ENCODE measurements around the gene MCRIP1.

MCRIP1 gene

DNA sequence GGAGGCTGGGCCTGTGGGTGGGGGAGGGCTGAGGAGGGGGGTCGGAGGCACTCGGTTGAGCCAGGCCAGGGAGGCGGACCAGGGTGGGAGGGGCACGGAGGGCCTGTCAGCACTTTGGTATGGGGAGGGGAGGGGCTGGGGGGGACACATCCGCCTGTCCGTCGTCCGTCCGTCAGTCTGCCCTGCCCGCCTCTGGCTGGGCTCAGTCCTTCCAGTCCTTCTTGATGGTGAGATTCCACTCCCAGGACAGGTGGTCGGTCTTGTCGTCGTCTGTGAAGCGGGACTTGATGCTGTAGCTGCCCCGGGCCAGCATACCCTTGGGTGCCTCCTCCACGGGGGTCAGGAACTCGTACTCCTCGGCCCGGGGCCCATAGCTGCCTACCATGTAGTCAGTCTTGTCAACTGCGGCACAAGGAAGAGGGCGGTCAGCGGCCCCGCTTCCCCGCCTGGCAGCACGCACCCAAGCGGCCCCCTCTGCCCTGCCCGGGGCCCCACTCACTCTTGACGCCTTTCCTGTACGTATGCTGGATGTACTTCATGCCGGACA is 35.7 kb upstream of the MCRIP1 start:
- Histone ChIP-seq H3K4me2 (peak overlapping the region; percentile 89), H3K9me3 (no peaks in the 10 kb centered on the region), H3K36me3 (peaks cover 59% of the 10 kb centered on the region), H3K9ac (peak overlapping the region; percentile 99; the same call in 1 of the 2 replicates), H3K27ac (peak overlapping the region; percentile 100; the same call in 1 of the 2 replicates), H3K4me1 (peaks cover 77% of the 10 kb centered on the region), H3K27me3 (no peaks in the 10 kb centered on the region), H4K20me1 (peaks cover 68% of the 10 kb centered on the region), H3K4me3 (peak overlapping the region; percentile 94)
- TF ChIP-seq Cebpa-rat (IDR thresholded peaks at IDR 0.05) = no peak

DNA sequence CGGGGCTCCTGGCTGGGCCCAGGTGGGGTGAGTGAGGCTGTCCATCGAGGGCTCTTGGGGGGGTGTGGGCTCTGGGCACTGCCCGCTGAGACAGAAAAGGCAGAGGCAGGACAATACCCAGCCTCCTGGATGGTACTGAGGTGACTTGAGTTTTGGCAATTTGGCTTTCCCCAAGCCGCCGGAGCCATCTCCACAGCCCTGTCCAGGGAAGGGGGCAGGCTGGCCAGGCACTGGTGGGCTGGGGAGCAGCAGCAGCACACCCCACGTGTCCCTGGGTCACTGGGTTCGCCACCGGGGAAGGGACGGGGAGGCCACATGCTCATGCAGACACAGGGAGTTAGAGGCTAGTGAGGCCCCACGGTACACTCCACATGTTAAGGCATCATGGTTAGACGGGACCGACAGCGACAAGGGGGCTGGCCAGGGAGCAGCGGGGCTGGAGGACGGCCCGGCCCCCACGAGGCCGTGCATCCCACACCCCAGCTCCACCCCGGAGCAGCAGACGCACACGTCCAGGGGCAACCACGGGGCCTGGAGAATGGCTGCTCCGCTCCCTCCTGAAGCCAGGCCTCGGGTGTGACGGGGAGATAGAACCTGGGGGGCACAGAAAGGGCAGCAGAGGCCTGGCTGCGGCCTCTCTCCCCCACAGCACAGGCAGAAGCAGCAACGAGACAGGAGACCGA is 35.0 kb upstream of the MCRIP1 start:
- peak overlapping the region; percentile 76 for H3K27ac ChIP-seq

DNA sequence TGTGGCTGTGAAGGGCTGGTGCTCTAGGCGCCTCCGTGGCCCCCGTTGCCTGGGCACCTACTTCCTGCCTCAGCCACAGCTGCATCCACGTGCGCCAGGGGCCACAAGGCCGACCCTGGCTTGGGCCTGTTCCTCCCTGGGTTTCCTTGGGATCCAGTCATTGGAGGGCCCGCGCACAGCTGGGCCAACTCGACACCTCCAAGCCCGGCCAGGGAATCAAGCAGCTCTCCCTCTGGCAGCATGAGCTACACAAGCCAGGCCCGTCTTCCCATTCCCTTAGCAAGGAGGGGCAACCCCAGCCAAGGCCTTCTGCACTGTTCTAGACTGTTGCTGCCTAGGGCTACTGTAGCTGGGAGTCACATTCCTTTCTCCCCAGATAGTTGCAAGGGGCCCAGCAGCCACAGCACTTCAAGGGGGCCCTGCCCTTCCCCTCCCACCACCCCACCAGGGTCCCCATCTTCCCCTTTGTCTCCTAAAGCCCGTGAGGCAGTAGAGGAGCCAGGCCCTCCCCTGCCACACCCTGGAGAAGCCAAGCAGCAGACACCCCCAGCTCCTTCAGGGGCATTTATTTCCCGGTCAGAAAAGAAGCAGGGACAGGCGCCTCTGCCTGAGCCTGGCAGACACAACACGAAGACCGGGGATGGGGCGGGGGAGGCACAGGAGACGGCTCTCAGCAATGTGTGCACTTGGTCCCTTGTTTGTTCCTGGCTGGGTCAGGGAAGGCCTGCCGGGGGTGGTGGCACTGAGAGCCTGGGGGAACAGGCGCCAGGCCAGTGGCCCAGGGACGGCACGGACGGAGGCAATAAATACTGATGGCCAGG is 34.3 kb upstream of the MCRIP1 start:
- no peak for TF ChIP-seq Cebpa-rat (IDR thresholded peaks at IDR 0.05)
- H3K4me3 ChIP-seq = peak overlapping the region; percentile 25; the same call in 1 of the 2 replicates
- H3K4me1 ChIP-seq = peaks cover 77% of the 10 kb centered on the region
- no peaks in the 10 kb centered on the region for H3K27me3 ChIP-seq
- peak overlapping the region; percentile 71 for H3K9ac ChIP-seq
- peaks cover 72% of the 10 kb centered on the region for H3K36me3 ChIP-seq
- H3K9me3 ChIP-seq = no peaks in the 10 kb centered on the region
- H4K20me1 ChIP-seq = peaks cover 80% of the 10 kb centered on the region
- peak overlapping the region; percentile 76 for H3K27ac ChIP-seq
- peak overlapping the region; percentile 83 for H3K4me2 ChIP-seq

More for the DNA sequence above, 35.0 kb upstream of the MCRIP1 start:
- peaks cover 74% of the 10 kb centered on the region for H4K20me1 ChIP-seq
- H3K4me3 ChIP-seq = no peak overlapping the region
- H3K4me2 ChIP-seq = peak overlapping the region; percentile 83
- TF ChIP-seq Cebpa-rat (IDR thresholded peaks at IDR 0.05) = no peak
- H3K9me3 ChIP-seq = no peaks in the 10 kb centered on the region
- peak overlapping the region; percentile 71; the same call in 1 of the 2 replicates for H3K9ac ChIP-seq
- peaks cover 77% of the 10 kb centered on the region for H3K4me1 ChIP-seq
- H3K27me3 ChIP-seq = no peaks in the 10 kb centered on the region
- peaks cover 65% of the 10 kb centered on the region for H3K36me3 ChIP-seq

DNA sequence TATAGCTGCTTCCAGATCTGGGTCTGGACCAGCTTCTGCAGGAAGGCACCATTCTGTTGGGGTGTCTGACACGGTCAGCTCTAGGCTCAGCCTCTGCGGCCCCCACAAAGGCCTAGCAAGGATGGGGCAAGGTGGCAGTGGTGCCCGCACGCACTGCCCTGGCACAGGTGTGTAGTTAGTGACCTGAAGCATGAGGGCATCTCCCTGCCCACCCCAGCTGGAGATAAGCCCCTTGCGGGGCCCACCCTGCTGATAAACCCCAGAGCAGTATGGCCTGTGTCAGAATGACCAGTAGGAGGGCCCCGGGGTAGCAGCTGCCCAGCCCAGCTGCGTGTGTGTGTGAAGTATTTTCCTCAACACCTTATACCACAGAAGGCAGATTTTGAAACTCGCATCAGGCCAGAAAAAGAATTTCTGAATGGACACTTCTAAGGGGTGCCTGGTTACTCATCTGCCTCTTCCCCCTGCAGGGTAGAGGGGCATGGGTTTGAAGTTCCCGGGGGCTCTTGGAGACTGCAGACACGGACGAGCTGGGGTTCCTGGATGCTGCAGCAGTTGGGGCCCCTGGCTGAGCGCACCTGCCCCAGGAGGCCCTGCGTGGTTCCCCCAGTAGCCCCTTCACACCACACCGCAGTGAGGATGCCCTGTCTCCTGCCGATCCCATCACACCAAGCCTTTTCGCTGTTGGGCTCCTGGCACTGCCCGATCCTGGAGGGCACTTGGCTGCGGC is 33.5 kb upstream of the MCRIP1 start:
- peak overlapping the region; percentile 71 for H3K9ac ChIP-seq
- H3K4me3 ChIP-seq = peak overlapping the region; percentile 25; the same call in 1 of the 2 replicates
- H3K4me2 ChIP-seq = peak overlapping the region; percentile 83
- peaks cover 80% of the 10 kb centered on the region for H3K4me1 ChIP-seq
- peaks cover 80% of the 10 kb centered on the region for H4K20me1 ChIP-seq
- H3K27ac ChIP-seq = peak overlapping the region; percentile 76
- peaks cover 75% of the 10 kb centered on the region for H3K36me3 ChIP-seq
- no peaks in the 10 kb centered on the region for H3K27me3 ChIP-seq
- no peaks in the 10 kb centered on the region for H3K9me3 ChIP-seq
- TF ChIP-seq Cebpa-rat (IDR thresholded peaks at IDR 0.05) = no peak

DNA sequence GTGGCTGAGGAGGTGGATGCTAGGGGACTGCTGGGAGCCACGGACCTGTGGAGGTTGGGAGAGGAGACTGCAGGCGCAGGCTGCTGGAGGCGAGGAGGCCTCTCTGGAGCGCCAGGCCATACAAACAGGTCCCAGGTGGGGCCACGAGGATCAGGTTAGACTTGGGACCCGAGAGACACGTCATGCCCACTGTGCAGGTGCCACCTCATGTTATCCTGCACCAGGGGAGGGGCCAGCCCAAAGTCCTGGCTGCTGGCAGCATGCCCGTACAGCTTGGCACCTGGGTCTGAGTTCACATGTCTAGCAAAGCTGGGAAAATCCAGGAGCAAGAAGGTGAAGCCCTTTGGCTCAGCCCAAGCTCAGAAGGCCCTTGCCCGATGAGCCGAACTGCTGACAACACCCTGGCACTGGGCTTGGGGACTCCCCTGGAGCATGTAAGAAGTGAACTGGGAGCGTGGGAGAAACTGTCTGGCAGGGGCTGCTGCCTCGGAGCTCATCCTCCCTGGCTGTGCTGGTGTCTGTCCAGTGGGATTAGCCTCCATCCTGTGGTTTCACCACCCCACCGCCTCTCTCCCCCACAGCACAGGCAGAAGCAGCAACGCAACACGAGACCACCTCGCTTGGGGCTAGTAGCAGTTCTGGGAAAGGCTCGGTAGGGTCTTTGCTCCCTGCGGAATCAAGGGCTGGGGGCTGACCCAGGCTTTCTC is 32.8 kb upstream of the MCRIP1 start:
- Histone ChIP-seq H3K4me3 (no peak overlapping the region; the same call in 1 of the 2 replicates), H3K4me1 (peaks cover 81% of the 10 kb centered on the region), H3K27me3 (no peaks in the 10 kb centered on the region), H3K4me2 (peak overlapping the region; percentile 83), H3K36me3 (peaks cover 75% of the 10 kb centered on the region), H4K20me1 (peaks cover 80% of the 10 kb centered on the region), H3K27ac (peak overlapping the region; percentile 76), H3K9ac (peak overlapping the region; percentile 71), H3K9me3 (no peaks in the 10 kb centered on the region)
- TF ChIP-seq Cebpa-rat (IDR thresholded peaks at IDR 0.05) = no peak

DNA sequence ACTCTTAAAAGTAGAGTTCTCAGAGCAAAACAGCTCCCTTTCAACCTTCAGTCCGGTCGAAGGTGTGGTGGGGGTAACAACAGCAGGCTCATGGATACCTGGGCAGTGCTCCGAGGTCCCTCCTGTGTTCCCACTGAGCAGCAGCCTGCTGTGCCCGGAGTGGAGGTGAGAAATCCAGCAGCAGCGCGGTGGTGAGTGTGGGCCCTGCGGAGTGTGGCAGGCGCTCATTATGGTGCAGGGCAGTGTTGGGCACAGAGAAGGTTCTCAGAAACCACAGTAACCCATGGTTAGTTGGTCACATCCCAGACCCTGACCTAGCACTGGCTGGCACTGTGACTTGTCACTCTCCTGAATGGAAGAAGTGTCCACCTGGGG is 32.3 kb upstream of the MCRIP1 start:
- no peaks in the 10 kb centered on the region for H3K27me3 ChIP-seq
- no peaks in the 10 kb centered on the region for H3K9me3 ChIP-seq
- H3K36me3 ChIP-seq = peaks cover 75% of the 10 kb centered on the region
- TF ChIP-seq Cebpa-rat (IDR thresholded peaks at IDR 0.05) = no peak
- H3K4me1 ChIP-seq = peaks cover 81% of the 10 kb centered on the region
- peaks cover 75% of the 10 kb centered on the region for H4K20me1 ChIP-seq
- no peak overlapping the region; the same call in 1 of the 2 replicates for H3K4me3 ChIP-seq
- H3K27ac ChIP-seq = no peak overlapping the region
- H3K4me2 ChIP-seq = peak overlapping the region; percentile 83
- H3K9ac ChIP-seq = peak overlapping the region; percentile 71; the same call in 1 of the 2 replicates

DNA sequence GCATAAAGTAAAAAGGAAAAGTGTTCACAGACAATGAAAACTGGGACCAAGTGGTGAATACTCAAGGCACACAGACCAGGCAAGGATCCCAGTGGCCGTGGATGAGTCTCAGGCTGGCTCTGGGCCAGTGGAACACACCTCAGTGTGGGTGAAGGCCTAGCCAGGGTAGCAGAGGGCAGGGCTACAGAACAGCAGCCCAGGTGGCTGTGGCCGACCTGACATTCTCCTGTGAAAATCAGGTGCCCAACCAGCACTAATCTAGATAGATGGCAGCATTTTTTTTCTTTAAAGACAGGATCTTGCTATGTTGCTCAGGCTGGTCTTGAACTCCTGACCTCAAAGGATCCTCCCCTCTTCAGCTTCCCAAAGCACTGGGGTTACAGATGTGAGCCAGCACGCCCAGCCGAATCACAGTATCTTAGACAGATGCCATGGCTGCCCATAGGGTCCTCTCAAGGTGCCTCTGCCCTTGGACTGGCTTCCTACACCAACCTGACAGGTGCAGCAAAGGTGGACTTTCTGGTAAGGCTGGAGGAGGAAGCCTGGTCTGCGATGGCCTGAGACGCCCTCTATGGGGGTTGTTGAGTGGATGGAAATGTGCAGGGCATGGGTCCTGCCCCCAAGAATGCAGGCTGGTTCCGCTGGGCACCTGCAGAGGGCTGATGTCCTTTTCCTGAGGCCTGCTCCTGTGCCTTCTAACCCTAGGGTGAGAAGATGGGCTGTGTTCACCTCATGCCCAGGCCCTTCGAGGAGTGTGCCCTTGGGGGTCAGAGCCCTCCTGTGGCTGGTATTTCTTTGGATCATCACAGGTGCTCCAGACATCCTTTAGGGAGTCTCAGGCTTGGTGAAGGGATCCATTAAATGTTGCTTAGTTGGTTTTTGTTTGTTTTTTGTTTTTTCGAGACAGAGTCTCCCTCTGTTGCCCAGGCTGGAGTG is 31.0 kb upstream of the MCRIP1 start:
- peaks cover 72% of the 10 kb centered on the region for H3K36me3 ChIP-seq
- peak overlapping the region; percentile 86 for H3K9ac ChIP-seq
- H3K27ac ChIP-seq = peak overlapping the region; percentile 14; the same call in 1 of the 2 replicates
- H4K20me1 ChIP-seq = peaks cover 72% of the 10 kb centered on the region
- H3K4me2 ChIP-seq = peak overlapping the region; percentile 90
- TF ChIP-seq Cebpa-rat (IDR thresholded peaks at IDR 0.05) = no peak
- no peaks in the 10 kb centered on the region for H3K9me3 ChIP-seq
- peaks cover 80% of the 10 kb centered on the region for H3K4me1 ChIP-seq
- no peak overlapping the region for H3K4me3 ChIP-seq
- H3K27me3 ChIP-seq = no peaks in the 10 kb centered on the region

DNA sequence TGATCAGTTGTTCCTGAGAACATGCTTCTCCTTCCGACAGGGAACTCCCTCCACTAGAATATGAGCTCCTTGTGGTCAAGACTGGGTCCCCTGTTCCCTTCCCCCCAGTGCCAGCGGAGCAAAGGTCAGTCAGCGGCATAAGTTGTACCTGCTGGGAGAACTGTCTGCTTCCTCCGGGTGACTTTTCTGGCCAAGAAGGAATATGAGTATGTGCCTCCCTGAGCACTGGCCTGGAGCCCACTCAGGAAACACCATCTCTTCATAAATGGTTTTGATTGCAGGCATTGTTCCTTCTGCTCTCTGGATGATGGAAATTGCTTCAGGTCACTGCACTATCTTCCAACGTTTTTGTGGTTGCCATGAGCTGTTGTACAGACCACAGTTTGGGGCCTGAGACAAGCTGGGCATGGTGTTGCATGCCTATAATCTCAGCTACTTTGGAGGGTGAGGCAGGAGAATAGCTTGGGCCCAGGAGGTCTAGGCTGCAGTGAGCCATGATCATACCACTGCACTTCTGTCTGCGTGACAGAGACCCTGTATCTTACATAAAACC is 30.1 kb upstream of the MCRIP1 start:
- Histone ChIP-seq H3K9ac (peak overlapping the region; percentile 86), H3K4me1 (peaks cover 81% of the 10 kb centered on the region), H4K20me1 (peaks cover 72% of the 10 kb centered on the region), H3K36me3 (peaks cover 72% of the 10 kb centered on the region), H3K9me3 (no peaks in the 10 kb centered on the region), H3K4me3 (no peak overlapping the region), H3K27ac (peak overlapping the region; percentile 14; the same call in 1 of the 2 replicates), H3K4me2 (peak overlapping the region; percentile 90), H3K27me3 (no peaks in the 10 kb centered on the region)
- TF ChIP-seq Cebpa-rat (IDR thresholded peaks at IDR 0.05) = no peak

All from BLaER1 (cell line).